Measurements from ENCODE around the gene ACKR4.

Gene ACKR4

GRCh38 chr3:132642539-132642847 lies 45.4 kb downstream of the ACKR4 start:
- Histone ChIP-seq H3K9me2 (replicated peaks; ENCODE audit: control insufficient read depth, low read length) (no peaks in the 10 kb centered on the region), H3K36me3 (ENCODE audit: control insufficient read depth, low read length) (peaks cover 13% of the 10 kb centered on the region), H3K4me2 (ENCODE audit: low read length) (no peak overlapping the region), H3F3A (ENCODE audit: control insufficient read depth, insufficient read depth) (0 out of 2 replicates have a peak, but pooled peaks cover 2% of the 10 kb centered on the region), H3K27ac (ENCODE audit: low read depth, low read length) (no peak overlapping the region), H3K4me1 (ENCODE audit: control insufficient read depth, low read length) (peaks cover 13% of the 10 kb centered on the region), H3K9me3 (ENCODE audit: control insufficient read depth, insufficient read depth, low read length) (no peaks in the 10 kb centered on the region), H3K79me2 (ENCODE audit: control insufficient read depth, low read length) (no peaks in the 10 kb centered on the region), H3K27me3 (ENCODE audit: control insufficient read depth, low read length) (no peaks in the 10 kb centered on the region), H4K20me1 (ENCODE audit: control insufficient read depth, insufficient read depth, low read depth, low read length) (no peaks in the 10 kb centered on the region), H3K4me3 (ENCODE audit: low read length) (no peak overlapping the region)
- TF ChIP-seq, protein P1, sequence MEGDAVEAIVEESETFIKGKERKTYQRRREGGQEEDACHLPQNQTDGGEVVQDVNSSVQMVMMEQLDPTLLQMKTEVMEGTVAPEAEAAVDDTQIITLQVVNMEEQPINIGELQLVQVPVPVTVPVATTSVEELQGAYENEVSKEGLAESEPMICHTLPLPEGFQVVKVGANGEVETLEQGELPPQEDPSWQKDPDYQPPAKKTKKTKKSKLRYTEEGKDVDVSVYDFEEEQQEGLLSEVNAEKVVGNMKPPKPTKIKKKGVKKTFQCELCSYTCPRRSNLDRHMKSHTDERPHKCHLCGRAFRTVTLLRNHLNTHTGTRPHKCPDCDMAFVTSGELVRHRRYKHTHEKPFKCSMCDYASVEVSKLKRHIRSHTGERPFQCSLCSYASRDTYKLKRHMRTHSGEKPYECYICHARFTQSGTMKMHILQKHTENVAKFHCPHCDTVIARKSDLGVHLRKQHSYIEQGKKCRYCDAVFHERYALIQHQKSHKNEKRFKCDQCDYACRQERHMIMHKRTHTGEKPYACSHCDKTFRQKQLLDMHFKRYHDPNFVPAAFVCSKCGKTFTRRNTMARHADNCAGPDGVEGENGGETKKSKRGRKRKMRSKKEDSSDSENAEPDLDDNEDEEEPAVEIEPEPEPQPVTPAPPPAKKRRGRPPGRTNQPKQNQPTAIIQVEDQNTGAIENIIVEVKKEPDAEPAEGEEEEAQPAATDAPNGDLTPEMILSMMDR (IDR thresholded peaks at IDR 0.05; ENCODE audit: low read depth, low read length, poor library complexity, severe bottlenecking): no peak
- TF ChIP-seq EZH2phosphoT487 (IDR thresholded peaks at IDR 0.05; ENCODE audit: borderline replicate concordance, low read length): no peak

DNA sequence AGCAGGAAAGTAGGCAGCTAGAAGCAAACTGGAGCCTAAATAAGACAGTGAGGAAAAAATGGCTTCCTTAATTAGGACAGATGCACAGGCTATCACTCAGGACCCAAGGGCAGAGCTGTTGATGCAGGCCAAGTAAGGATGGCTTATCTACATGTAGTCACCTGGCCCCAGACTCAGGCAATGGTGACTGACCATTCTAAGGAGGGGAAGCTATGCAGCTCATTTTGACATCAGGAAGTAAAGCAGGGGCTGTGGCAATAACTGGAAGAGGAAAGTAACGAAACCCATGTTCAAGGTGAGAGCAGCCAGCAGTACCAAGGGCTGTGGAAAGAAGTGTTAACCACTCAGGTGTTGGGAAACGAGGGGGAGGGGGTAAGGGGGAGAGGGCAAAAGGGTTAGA lies 46.3 kb downstream of the ACKR4 start:
- H3K9me3 ChIP-seq (ENCODE audit: control insufficient read depth, insufficient read depth, low read length): no peaks in the 10 kb centered on the region
- peaks cover 11% of the 10 kb centered on the region for H3K36me3 ChIP-seq (ENCODE audit: control insufficient read depth, low read length)
- peaks cover 13% of the 10 kb centered on the region for H3K4me1 ChIP-seq (ENCODE audit: control insufficient read depth, low read length)
- H3K27ac ChIP-seq (ENCODE audit: low read depth, low read length): no peak overlapping the region
- no peaks in the 10 kb centered on the region for H4K20me1 ChIP-seq (ENCODE audit: control insufficient read depth, insufficient read depth, low read depth, low read length)
- H3K4me2 ChIP-seq (ENCODE audit: low read length): no peak overlapping the region
- TF ChIP-seq, protein P1 (IDR thresholded peaks at IDR 0.05; ENCODE audit: low read depth, low read length, poor library complexity, severe bottlenecking): no peak
- TF ChIP-seq EZH2phosphoT487 (IDR thresholded peaks at IDR 0.05; ENCODE audit: borderline replicate concordance, low read length): no peak
- 0 out of 2 replicates have a peak, but pooled peaks cover 2% of the 10 kb centered on the region for H3F3A ChIP-seq (ENCODE audit: control insufficient read depth, insufficient read depth)
- H3K27me3 ChIP-seq (ENCODE audit: control insufficient read depth, low read length): no peaks in the 10 kb centered on the region
- no peaks in the 10 kb centered on the region for H3K9me2 ChIP-seq (replicated peaks; ENCODE audit: control insufficient read depth, low read length)
- no peak overlapping the region for H3K4me3 ChIP-seq (ENCODE audit: low read length)
- no peaks in the 10 kb centered on the region for H3K79me2 ChIP-seq (ENCODE audit: control insufficient read depth, low read length)

- Histone ChIP-seq H4K20me1 (ENCODE audit: control insufficient read depth, insufficient read depth, low read depth, low read length) (no peaks in the 10 kb centered on the region), H3K27me3 (ENCODE audit: control insufficient read depth, low read length) (no peaks in the 10 kb centered on the region), H3K27ac (ENCODE audit: low read depth, low read length) (no peak overlapping the region), H3K9me3 (ENCODE audit: control insufficient read depth, insufficient read depth, low read length) (no peaks in the 10 kb centered on the region), H3K4me3 (ENCODE audit: low read length) (no peak overlapping the region), H3K4me2 (ENCODE audit: low read length) (no peak overlapping the region), H3K36me3 (ENCODE audit: control insufficient read depth, low read length) (peaks cover 6% of the 10 kb centered on the region), H3K9me2 (replicated peaks; ENCODE audit: control insufficient read depth, low read length) (no peaks in the 10 kb centered on the region), H3F3A (ENCODE audit: control insufficient read depth, insufficient read depth) (0 out of 2 replicates have a peak, but pooled peaks cover 2% of the 10 kb centered on the region), H3K4me1 (ENCODE audit: control insufficient read depth, low read length) (peaks cover 13% of the 10 kb centered on the region), H3K79me2 (ENCODE audit: control insufficient read depth, low read length) (peaks cover under 1% of the 10 kb centered on the region; the same call in 1 of the 2 replicates)
- TF ChIP-seq, protein P1 (IDR thresholded peaks at IDR 0.05; ENCODE audit: low read depth, low read length, poor library complexity, severe bottlenecking): no peak
- TF ChIP-seq EZH2phosphoT487 (IDR thresholded peaks at IDR 0.05; ENCODE audit: borderline replicate concordance, low read length): no peak
Measured at GRCh38 chr3:132645058-132645457, 48.0 kb downstream of the ACKR4 start.
